ENCODE data around the gene GPHN. TPM values are rescaled to one million over a fixed set of nuclear protein-coding genes. Genes with fewer than 3 reads are reported as not detected.

The GPHN gene
- total RNA-seq, 3 donors from 2014 or later = 26.2 to 30.7 (median 28.4) TPM

DNA sequence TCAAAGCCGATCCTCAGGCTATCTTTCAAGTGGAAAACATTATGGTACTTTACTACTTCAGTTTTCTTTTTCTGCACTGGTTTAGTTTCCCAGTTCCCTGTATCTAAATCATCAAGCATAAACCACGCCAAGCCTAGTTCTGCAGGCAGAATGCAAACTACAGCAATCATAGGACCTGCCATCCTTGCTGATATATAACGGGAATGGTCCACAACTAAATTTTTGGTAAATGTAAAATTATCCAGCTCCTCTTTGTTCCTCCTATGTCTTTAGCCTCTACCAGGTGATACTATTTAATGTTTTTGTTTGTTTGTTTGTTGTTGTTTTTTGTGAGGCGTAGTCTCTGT is 714.0 kb downstream of the GPHN start:
- no peaks in the 10 kb centered on the region for H3K9me3 Mint-ChIP-seq
- H3K36me3 Mint-ChIP-seq (ENCODE audit: insufficient read depth) = no peaks in the 10 kb centered on the region
- ATAC-seq (no peak), DNase-seq (no peak)
- H3K4me3 Mint-ChIP-seq = no peak overlapping the region
- no peaks in the 10 kb centered on the region for H3K4me1 Mint-ChIP-seq (ENCODE audit: low read depth)
- peaks cover 4% of the 10 kb centered on the region for H3K27me3 Mint-ChIP-seq (ENCODE audit: low read depth)

DNA sequence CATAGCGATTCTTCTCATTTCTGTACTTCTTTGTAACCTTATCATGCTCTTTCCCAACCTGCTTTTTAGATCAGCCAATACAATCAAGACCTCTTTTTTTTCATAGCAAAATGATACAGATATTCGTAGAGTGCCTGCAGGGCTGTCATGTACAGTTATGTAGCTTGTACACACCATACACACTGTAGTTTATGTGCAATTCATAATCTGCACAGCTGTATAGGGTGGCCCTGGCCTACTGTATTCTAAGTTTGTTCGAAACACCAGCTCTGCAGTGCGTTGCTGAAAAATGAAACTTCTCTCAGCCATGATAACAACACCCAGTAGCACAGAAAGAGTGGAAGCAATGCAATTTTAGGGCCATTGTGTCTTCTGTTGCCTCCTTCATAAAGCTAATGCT is 717.6 kb downstream of the GPHN start:
- DNase-seq (no peak), ATAC-seq (no peak)
- H3K9me3 Mint-ChIP-seq = no peaks in the 10 kb centered on the region
- H3K36me3 Mint-ChIP-seq (ENCODE audit: insufficient read depth) = no peaks in the 10 kb centered on the region
- H3K27me3 Mint-ChIP-seq (ENCODE audit: low read depth) = peaks cover 4% of the 10 kb centered on the region
- H3K4me1 Mint-ChIP-seq (ENCODE audit: low read depth) = no peaks in the 10 kb centered on the region
- H3K4me3 Mint-ChIP-seq = no peak overlapping the region

- Mint-ChIP-seq H3K36me3 (ENCODE audit: insufficient read depth) (no peaks in the 10 kb centered on the region), H3K27me3 (ENCODE audit: low read depth) (peaks cover 4% of the 10 kb centered on the region), H3K4me1 (ENCODE audit: low read depth) (no peaks in the 10 kb centered on the region), H3K9me3 (no peaks in the 10 kb centered on the region), H3K4me3 (no peak overlapping the region)
- no peak for ATAC-seq
- no peak for DNase-seq
Observed at GRCh38 chr14:67228325-67228984, 720.5 kb downstream of the GPHN start.

Other genes starting within 250 kb of the GPHN start
- gene CCDC196, start 21.8 kb upstream of the GPHN start, total RNA-seq = not detected

All from activated T-cell treated with anti-CD3 and anti-CD28 coated beads, Interleukin-2, amount 50 U/mL, for 4 hours (primary cell).